GM18508 (cell line): ENCODE results near the gene ERICH6.

Experiments used
- ATAC-seq: cut with Tn5 transposase; IDR thresholded peaks from one replicate; pipeline ENCODE4 v1.9.1; 2021; ENCODE audit warnings: moderate number of reproducible peaks; ENCODE audit not compliant: insufficient read depth, unreplicated experiment

The ERICH6 gene

GRCh38 chr3:150703756-150704344 is at the start of gene ERICH6:
Gene ERICH6 (minus strand): TSS chr3:150703920. CDS start chr3:150703898, 22 bp downstream.
- peak; percentile 71 for ATAC-seq

- no peak for ATAC-seq
Measured at GRCh38 chr3:150751781-150752263, 48.1 kb upstream of the ERICH6 start.

GRCh38 chr3:150749255-150749654 is 45.5 kb upstream of the ERICH6 start:
- ATAC-seq, result no peak

- ATAC-seq, result no peak
Measured at GRCh38 chr3:150748684-150749047, 44.9 kb upstream of the ERICH6 start.

- ATAC-seq, result no peak
Measured at GRCh38 chr3:150747886-150748683, 44.4 kb upstream of the ERICH6 start.

- no peak for ATAC-seq
Measured at GRCh38 chr3:150746791-150747590, 43.3 kb upstream of the ERICH6 start.

- no peak for ATAC-seq
Measured at GRCh38 chr3:150745832-150746231, 42.1 kb upstream of the ERICH6 start.

GRCh38 chr3:150744919-150745211 is 41.1 kb upstream of the ERICH6 start:
- ATAC-seq, result no peak

- no peak for ATAC-seq
Measured at GRCh38 chr3:150744041-150744918, 40.6 kb upstream of the ERICH6 start.

- no peak for ATAC-seq
Measured at GRCh38 chr3:150743508-150743907, 39.8 kb upstream of the ERICH6 start.

GRCh38 chr3:150742679-150743078 is 39.0 kb upstream of the ERICH6 start:
- ATAC-seq, result no peak

- no peak for ATAC-seq
Measured at GRCh38 chr3:150742141-150742523, 38.4 kb upstream of the ERICH6 start.

GRCh38 chr3:150741497-150742140 is 37.9 kb upstream of the ERICH6 start:
- ATAC-seq, result no peak

- no peak for ATAC-seq
Measured at GRCh38 chr3:150740733-150741496, 37.2 kb upstream of the ERICH6 start.

GRCh38 chr3:150739877-150740645 is 36.3 kb upstream of the ERICH6 start:
- ATAC-seq, result no peak

GRCh38 chr3:150739200-150739863 is 35.6 kb upstream of the ERICH6 start:
- ATAC-seq, result no peak

- no peak for ATAC-seq
Measured at GRCh38 chr3:150738688-150739087, 35.0 kb upstream of the ERICH6 start.
